RWPE2 (cell line): ENCODE data around the gene DNAH7.

ENCODE experiments used
- ATAC-seq: fragments of 200-7000 bp; cut with Tn5 transposase; 3 replicates; pipeline ENCODE4 v1.9.1; 2021; ENCODE audit warnings: low read depth
- DNase-seq: peaks from one replicate; pipeline ENCODE4 v3.0.0-alpha.2; 2020; ENCODE audit warnings: low spot score
- H3K27ac ChIP-seq: fragments of 450-650 bp; 2 replicates; pipeline ENCODE4 v1.5.1; 2017; ENCODE audit warnings: mild to moderate bottlenecking; ENCODE audit not compliant: poor library complexity, severe bottlenecking
- H3K27me3 ChIP-seq: fragments of 250-450 bp; sonication (Bioruptor Pico); 2 replicates; pipeline ENCODE4 v1.5.1; 2021; ENCODE audit warnings: mild to moderate bottlenecking, moderate library complexity; ENCODE audit not compliant: insufficient read depth, poor library complexity, severe bottlenecking
- H3K36me3 ChIP-seq: fragments of 250-450 bp; sonication (Bioruptor Pico); 2 replicates; pipeline ENCODE4 v1.5.1; 2020; ENCODE audit warnings: low read depth, mild to moderate bottlenecking, moderate library complexity
- H3K4me1 ChIP-seq: fragments of 250-450 bp; sonication (Bioruptor Pico); 2 replicates; pipeline ENCODE4 v1.5.1; 2021; ENCODE audit warnings: mild to moderate bottlenecking, moderate library complexity; ENCODE audit not compliant: insufficient read depth, poor library complexity, severe bottlenecking
- H3K4me3 ChIP-seq: fragments of 250-450 bp; sonication (Bioruptor Pico); 2 replicates; pipeline ENCODE4 v1.5.1; 2021; ENCODE audit warnings: mild to moderate bottlenecking, moderate library complexity; ENCODE audit not compliant: severe bottlenecking
- H3K9me3 ChIP-seq: fragments of 250-450 bp; sonication (Bioruptor Pico); 2 replicates; pipeline ENCODE4 v1.5.1; 2021; ENCODE audit warnings: mild to moderate bottlenecking, moderate library complexity; ENCODE audit not compliant: severe bottlenecking
- TF ChIP-seq, protein P1 (sequence below): fragments of 450-650 bp; IDR thresholded peaks from one replicate; pipeline ENCODE4 v1.5.1; 2017; ENCODE audit warnings: mild to moderate bottlenecking, moderate library complexity; ENCODE audit not compliant: poor library complexity, severe bottlenecking

Gene DNAH7

GRCh38 chr2:195909926-195910325 lies 158.7 kb downstream of the DNAH7 start:
- Histone ChIP-seq H3K9me3 (no peaks in the 10 kb centered on the region), H3K4me1 (no peaks in the 10 kb centered on the region), H3K27ac (no peak overlapping the region), H3K27me3 (no peaks in the 10 kb centered on the region), H3K36me3 (no peaks in the 10 kb centered on the region), H3K4me3 (no peak overlapping the region)
- no peak for DNase-seq
- TF ChIP-seq, protein P1, sequence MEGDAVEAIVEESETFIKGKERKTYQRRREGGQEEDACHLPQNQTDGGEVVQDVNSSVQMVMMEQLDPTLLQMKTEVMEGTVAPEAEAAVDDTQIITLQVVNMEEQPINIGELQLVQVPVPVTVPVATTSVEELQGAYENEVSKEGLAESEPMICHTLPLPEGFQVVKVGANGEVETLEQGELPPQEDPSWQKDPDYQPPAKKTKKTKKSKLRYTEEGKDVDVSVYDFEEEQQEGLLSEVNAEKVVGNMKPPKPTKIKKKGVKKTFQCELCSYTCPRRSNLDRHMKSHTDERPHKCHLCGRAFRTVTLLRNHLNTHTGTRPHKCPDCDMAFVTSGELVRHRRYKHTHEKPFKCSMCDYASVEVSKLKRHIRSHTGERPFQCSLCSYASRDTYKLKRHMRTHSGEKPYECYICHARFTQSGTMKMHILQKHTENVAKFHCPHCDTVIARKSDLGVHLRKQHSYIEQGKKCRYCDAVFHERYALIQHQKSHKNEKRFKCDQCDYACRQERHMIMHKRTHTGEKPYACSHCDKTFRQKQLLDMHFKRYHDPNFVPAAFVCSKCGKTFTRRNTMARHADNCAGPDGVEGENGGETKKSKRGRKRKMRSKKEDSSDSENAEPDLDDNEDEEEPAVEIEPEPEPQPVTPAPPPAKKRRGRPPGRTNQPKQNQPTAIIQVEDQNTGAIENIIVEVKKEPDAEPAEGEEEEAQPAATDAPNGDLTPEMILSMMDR: no peak
- ATAC-seq: no peak

GRCh38 chr2:195907474-195907873 lies 161.2 kb downstream of the DNAH7 start:
- DNase-seq (no peak), ATAC-seq (no peak)
- no peaks in the 10 kb centered on the region for H3K9me3 ChIP-seq
- no peaks in the 10 kb centered on the region for H3K36me3 ChIP-seq
- no peak overlapping the region for H3K4me3 ChIP-seq
- no peak overlapping the region for H3K27ac ChIP-seq
- no peaks in the 10 kb centered on the region for H3K27me3 ChIP-seq
- H3K4me1 ChIP-seq: peaks cover 3% of the 10 kb centered on the region
- TF ChIP-seq, protein P1: no peak

- DNase-seq (no peak), ATAC-seq (no peak)
- Histone ChIP-seq H3K4me1 (peaks cover 6% of the 10 kb centered on the region), H3K4me3 (no peak overlapping the region), H3K9me3 (no peaks in the 10 kb centered on the region), H3K36me3 (no peaks in the 10 kb centered on the region), H3K27me3 (no peaks in the 10 kb centered on the region), H3K27ac (no peak overlapping the region)
- TF ChIP-seq, protein P1: no peak
Observed at GRCh38 chr2:195903956-195904355, 164.7 kb downstream of the DNAH7 start.

GRCh38 chr2:195902857-195903256 lies 165.8 kb downstream of the DNAH7 start:
- H3K27me3 ChIP-seq: no peaks in the 10 kb centered on the region
- H3K4me1 ChIP-seq: peaks cover 10% of the 10 kb centered on the region
- no peak overlapping the region for H3K4me3 ChIP-seq
- peak; percentile 56 for ATAC-seq
- no peak overlapping the region for H3K27ac ChIP-seq
- no peaks in the 10 kb centered on the region for H3K36me3 ChIP-seq
- DNase-seq: no peak
- no peaks in the 10 kb centered on the region for H3K9me3 ChIP-seq
- TF ChIP-seq, protein P1: no peak

DNA sequence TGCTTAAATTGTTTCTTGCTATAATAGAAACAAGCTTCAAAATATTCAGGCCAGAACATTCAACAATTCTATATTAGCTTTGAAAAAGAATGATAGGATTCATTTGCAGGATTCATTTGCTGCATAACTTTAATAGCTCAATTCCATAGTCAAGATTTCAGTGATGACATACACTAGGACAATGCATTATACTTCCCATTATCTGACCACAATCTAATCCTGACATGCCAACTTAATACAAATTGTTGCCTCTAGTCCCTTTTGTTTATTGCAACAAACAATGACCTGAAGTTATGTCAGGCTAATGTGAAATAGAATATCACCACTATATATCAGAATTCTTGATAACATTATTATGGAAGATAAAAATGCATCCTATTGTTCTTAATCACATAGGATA lies 169.4 kb downstream of the DNAH7 start:
- TF ChIP-seq, protein P1: no peak
- no peaks in the 10 kb centered on the region for H3K36me3 ChIP-seq
- no peaks in the 10 kb centered on the region for H3K27me3 ChIP-seq
- H3K4me1 ChIP-seq: peaks cover 10% of the 10 kb centered on the region
- H3K9me3 ChIP-seq: no peaks in the 10 kb centered on the region
- no peak for ATAC-seq
- H3K27ac ChIP-seq: no peak overlapping the region
- H3K4me3 ChIP-seq: no peak overlapping the region
- DNase-seq: no peak
